ENCODE measurements around the gene TMEM237. TPM values are rescaled to one million over a fixed set of nuclear protein-coding genes. Genes with fewer than 3 reads are reported as not detected.

Gene TMEM237
- total RNA-seq, 4 donors from 2014 or later, result 41.4 to 76.6 (median 66.2) TPM

DNA sequence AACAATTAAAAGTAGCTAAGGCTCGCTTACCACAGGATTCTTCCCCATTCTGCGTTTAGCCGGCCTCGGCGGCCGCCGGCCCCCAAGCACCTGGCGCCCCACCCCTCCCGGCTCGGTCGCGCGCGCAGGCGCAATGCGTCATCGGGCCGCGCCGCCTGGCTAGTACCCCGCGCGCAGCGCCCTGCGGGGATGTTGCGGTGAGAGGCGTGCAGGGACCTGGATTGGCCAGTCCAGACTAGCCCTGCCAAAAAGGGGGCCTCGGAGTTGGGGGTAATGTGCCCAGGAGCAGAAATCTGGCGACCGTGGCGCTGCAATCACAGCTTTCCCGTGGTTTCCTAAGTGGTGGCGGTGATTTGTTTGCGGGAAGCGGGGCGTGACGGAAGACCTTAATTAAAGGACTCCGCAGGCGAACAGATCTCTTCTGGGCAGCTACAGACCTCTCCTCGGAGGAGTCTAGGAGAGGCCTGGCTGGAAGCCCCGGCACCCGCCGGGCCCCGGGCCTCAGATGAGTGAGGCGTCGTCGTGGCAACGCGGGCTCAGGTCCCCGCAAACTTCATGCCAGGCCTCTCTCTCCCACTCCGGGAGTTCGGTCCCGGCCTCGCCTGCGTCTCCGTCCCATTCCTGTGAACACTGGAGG, 606 bp downstream of the TMEM237 start:
- TF ChIP-seq POLR2AphosphoS5 (IDR thresholded peaks at IDR 0.05) (peak; percentile 50 to 85 (median 60)), POLR2A (IDR thresholded peaks at IDR 0.05) (peak in 1 of 2 donors; percentile 61), EP300 (IDR thresholded peaks at IDR 0.05) (no peak)
- DNase-seq (ENCODE audit: low spot score in 2 of 2), result peak; percentile 90
- H3K4me1 ChIP-seq, result peaks cover 31% of the 10 kb centered on the region
- WGBS, result 0% methylated on average over 16 of the region's 56 CpGs
- peak overlapping the region; percentile 92 for H3K4me3 ChIP-seq
- peaks cover 13% of the 10 kb centered on the region for H3K36me3 ChIP-seq
- H3K9me3 ChIP-seq, result no peaks in the 10 kb centered on the region
- no peaks in the 10 kb centered on the region for H3K27me3 ChIP-seq
- H3K27ac ChIP-seq, result peak overlapping the region; percentile 97

DNA sequence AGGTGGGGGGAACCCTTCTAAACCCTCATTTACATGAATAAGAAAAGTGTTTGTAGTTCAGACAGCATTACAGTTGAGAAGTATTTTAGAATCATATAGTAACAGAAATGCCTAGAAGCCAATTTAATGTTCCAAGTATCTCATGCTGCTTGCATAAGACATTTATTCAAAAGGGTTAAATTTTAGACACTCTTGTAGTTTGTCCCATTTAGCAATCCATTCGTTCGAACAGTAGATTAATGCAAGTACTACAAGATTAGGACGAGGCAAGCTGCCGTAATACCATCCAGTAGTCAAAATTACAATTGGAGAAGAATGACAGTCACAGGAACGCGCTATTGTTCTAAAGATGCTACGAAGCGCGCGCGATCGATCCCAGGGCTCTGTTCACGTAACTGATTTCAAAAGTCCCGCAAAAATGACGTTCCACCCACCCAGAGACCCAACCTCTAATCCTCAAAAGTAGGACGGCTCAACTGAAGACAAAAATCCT, 1.2 kb downstream of the TMEM237 start:
- Histone ChIP-seq H3K4me1 (peaks cover 31% of the 10 kb centered on the region), H3K9me3 (no peaks in the 10 kb centered on the region), H3K36me3 (peaks cover 18% of the 10 kb centered on the region), H3K27ac (peak overlapping the region; percentile 97), H3K27me3 (no peaks in the 10 kb centered on the region), H3K4me3 (peak overlapping the region; percentile 92)
- DNase-seq (ENCODE audit: low spot score in 2 of 2), result no peak
- WGBS, result 0% methylated on average over 16 of the region's 16 CpGs
- TF ChIP-seq CTCF (IDR thresholded peaks at IDR 0.05) (no peak), POLR2AphosphoS5 (IDR thresholded peaks at IDR 0.05) (no peak), POLR2A (IDR thresholded peaks at IDR 0.05) (no peak), EP300 (IDR thresholded peaks at IDR 0.05) (no peak)

GRCh38 chr2:201639205-201639604, 4.1 kb downstream of the TMEM237 start:
- TF ChIP-seq POLR2A (IDR thresholded peaks at IDR 0.05) (no peak), EP300 (IDR thresholded peaks at IDR 0.05) (no peak), POLR2AphosphoS5 (IDR thresholded peaks at IDR 0.05) (no peak), CTCF (IDR thresholded peaks at IDR 0.05) (no peak)
- peaks cover 24% of the 10 kb centered on the region for H3K4me1 ChIP-seq
- 72% methylated on average over 3 of the region's 3 CpGs for WGBS
- H3K9me3 ChIP-seq, result no peaks in the 10 kb centered on the region
- no peaks in the 10 kb centered on the region for H3K27me3 ChIP-seq
- H3K27ac ChIP-seq, result no peak overlapping the region
- peaks cover 42% of the 10 kb centered on the region for H3K36me3 ChIP-seq
- no peak for DNase-seq (ENCODE audit: low spot score in 2 of 2)
- no peak overlapping the region for H3K4me3 ChIP-seq

GRCh38 chr2:201638326-201638725, 5.0 kb downstream of the TMEM237 start:
- DNase-seq (ENCODE audit: low spot score in 2 of 2), result no peak
- Histone ChIP-seq H3K27ac (no peak overlapping the region), H3K9me3 (no peaks in the 10 kb centered on the region), H3K4me1 (peaks cover 15% of the 10 kb centered on the region), H3K36me3 (peaks cover 42% of the 10 kb centered on the region), H3K27me3 (no peaks in the 10 kb centered on the region), H3K4me3 (no peak overlapping the region)
- WGBS, result 71% methylated on average over 4 of the region's 4 CpGs
- TF ChIP-seq EP300 (IDR thresholded peaks at IDR 0.05) (no peak), CTCF (IDR thresholded peaks at IDR 0.05) (no peak), POLR2A (IDR thresholded peaks at IDR 0.05) (no peak), POLR2AphosphoS5 (IDR thresholded peaks at IDR 0.05) (no peak)

GRCh38 chr2:201633661-201634249, 9.5 kb downstream of the TMEM237 start:
- TF ChIP-seq POLR2AphosphoS5 (IDR thresholded peaks at IDR 0.05), result no peak
- TF ChIP-seq EP300 (IDR thresholded peaks at IDR 0.05), result no peak
- no peak for TF ChIP-seq CTCF (IDR thresholded peaks at IDR 0.05)
- no peak for TF ChIP-seq POLR2A (IDR thresholded peaks at IDR 0.05)
- Histone ChIP-seq H3K27ac (no peak overlapping the region), H3K4me3 (no peak overlapping the region), H3K36me3 (peaks cover 76% of the 10 kb centered on the region), H3K9me3 (no peaks in the 10 kb centered on the region), H3K27me3 (no peaks in the 10 kb centered on the region), H3K4me1 (no peaks in the 10 kb centered on the region)
- WGBS, result 63% methylated on average over 4 of the region's 4 CpGs
- DNase-seq (ENCODE audit: low spot score in 2 of 2), result no peak

Measured in suprapubic skin (tissue), 4 donors.